DMS153 treated with DMSO at 0.1 percent for 48 hours (cell line): ENCODE measurements around the gene SHROOM2.
"Not testable (repeated sequence)": the region's sequence is repeated elsewhere in the genome, so short reads cannot be mapped to it uniquely, and the experiment has no call there.

ENCODE experiments used
- DNase-seq: peaks from one replicate; lab custom pipeline; 2025; ENCODE audit not compliant: unreplicated experiment; lab: John Stamatoyannopoulos, UW

SHROOM2 gene

DNA sequence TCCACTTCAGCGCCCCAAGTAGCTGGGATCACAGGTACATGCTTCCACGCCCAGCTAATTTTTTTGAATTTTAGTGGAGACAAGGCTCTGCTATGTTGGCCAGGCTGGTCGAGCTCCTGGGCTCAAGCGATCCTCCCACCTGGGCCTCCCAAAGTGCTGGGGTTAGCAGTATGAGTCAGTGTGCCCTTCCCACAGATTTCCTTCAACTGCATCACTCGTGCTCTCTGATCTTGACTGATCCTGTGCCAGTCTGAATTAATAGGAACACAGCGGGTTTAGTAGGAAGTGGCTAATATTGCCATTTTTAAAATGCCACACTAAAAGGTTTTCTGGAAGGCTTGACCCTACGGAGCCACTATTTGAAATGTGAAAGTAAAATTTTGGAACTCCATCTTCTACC lies 4.3 kb upstream of the SHROOM2 start:
- no peak for DNase-seq

- DNase-seq, result no peak
Measured at GRCh38 chrX:9784332-9784731, 1.9 kb upstream of the SHROOM2 start.

DNA sequence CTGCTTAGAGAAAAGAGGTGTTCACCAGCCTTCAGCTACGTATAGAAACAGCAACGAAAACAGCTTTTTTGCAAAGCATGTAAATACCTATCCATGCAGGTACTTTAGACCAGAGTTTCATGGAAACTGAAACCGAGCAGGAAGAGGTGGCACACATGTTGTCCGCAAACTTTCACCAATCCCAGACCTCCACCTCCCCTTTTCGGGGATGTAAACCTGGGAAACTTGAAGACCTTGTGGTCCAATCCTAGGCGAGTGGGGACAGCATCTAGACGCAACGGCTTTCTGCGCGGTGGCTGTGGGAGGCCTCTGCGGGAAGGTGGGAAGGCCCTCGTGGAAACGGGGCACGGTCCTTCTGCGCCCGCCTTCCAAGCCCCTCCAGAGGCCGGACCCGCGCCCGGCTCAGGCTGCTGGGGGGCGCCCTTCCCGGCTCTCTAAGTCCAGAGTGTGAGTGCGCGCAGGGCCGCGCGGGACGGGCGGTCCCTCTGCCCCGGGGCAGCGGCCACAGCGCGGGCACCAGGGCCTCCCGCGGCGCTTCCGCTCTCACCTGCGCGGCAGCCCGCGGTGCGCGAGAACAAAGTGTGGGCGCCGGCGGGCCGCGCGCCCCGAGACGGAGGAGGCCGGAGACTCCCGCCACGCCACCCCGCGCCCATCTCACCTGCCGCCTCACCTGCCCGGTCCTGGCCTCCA lies 830 bp upstream of the SHROOM2 start:
- no peak for DNase-seq

DNA sequence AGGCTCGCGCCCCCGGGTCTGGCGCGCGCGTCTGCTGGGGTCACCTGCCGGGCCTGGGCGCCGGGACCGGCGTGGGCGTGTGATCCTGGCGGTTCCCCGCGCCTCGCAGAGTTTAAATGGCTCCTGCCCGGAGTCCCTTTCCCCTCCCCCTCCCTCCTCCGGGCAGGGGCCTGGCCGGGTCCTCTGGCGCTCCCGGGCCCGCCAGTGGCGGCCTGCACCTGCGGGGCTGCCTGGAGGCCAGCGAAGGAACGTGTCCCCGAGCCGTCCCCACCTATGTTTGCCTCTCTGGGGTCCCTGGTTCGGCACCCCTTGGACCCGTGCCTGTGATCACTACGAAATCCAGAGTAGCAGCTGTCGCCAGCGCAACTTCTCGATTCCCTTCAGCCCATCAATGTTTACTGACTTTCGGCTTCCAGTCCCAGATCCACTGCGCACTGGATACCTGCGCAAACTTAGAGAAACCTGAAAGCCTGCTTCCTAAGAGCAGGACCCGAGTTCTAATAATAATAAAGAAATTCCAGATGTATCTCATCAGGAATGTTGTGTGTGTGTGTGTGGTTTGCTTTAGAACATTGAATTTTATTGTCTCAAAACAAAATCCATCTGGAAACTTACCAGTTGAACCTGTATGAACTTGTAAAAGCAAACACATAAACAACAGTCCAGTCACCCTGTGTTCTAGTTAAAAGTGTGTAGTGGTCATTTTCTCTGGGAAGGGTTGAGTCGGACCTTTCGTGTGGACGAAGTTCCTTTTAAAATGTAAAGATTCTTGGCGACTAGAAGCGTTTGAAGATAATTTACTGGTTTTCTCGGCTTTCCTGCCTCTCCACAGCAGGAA lies 788 bp downstream of the SHROOM2 start:
- no peak for DNase-seq

DNA sequence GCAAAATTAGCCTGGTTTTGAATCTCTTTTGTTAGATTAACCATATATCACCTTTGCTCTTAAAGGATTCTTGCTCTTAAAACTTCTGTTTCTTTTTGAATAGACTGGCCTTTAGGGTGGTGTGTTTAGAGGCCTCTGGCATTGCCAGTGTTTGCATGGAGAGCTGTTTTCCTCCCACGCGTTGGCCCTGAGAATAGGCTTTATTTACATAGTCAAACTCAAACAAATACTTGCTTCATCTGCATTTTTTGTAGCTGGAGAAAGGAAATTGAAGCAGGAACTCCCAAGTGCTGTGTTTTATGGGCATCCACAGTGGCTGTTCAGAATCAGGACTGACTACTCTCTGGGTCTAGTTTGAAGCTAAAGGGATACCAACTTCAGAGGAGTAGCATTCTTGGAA lies 2.7 kb downstream of the SHROOM2 start:
- peak; percentile 40 for DNase-seq

DNA sequence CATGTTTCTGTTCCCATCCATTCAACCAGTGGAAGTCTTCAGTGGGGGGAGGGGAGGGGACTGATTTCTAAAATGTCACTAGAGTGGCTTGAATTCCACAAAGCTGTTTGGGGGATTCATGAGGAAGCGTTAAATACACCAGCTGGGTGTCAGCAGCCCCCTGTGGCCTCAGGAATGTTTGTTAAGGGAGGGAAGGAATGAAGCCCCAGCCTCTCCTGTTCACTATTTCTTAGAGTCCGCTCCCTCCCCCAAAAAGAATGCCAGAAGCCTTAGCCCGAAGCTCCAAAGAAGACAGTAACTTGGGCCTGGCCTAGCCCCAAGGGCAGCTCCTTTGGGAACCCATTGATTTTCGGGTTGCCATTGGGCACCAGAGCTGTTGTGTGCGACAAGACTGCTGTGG lies 3.3 kb downstream of the SHROOM2 start:
- no peak for DNase-seq

- no peak for DNase-seq
Measured at GRCh38 chrX:9790866-9791265, 4.6 kb downstream of the SHROOM2 start.

DNA sequence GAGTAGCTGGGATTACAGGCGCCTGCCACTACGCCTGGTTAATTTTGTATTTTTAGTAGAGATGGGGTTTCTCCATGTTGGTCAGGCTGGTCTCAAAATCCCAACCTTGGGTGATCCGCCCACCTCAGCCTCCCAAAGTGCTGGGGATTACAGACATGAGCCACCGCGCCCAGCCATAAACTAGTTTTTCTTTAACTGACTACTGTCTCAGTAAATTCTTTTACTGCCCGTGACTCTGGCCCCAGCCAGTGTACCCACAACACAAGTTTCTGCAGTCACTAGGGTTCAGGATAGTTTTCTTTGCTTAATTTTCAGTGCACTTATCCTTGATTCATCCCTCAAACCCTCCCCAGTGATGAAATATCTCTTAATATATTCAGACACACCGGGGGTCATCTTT lies 8.3 kb downstream of the SHROOM2 start:
- no peak for DNase-seq

DNA sequence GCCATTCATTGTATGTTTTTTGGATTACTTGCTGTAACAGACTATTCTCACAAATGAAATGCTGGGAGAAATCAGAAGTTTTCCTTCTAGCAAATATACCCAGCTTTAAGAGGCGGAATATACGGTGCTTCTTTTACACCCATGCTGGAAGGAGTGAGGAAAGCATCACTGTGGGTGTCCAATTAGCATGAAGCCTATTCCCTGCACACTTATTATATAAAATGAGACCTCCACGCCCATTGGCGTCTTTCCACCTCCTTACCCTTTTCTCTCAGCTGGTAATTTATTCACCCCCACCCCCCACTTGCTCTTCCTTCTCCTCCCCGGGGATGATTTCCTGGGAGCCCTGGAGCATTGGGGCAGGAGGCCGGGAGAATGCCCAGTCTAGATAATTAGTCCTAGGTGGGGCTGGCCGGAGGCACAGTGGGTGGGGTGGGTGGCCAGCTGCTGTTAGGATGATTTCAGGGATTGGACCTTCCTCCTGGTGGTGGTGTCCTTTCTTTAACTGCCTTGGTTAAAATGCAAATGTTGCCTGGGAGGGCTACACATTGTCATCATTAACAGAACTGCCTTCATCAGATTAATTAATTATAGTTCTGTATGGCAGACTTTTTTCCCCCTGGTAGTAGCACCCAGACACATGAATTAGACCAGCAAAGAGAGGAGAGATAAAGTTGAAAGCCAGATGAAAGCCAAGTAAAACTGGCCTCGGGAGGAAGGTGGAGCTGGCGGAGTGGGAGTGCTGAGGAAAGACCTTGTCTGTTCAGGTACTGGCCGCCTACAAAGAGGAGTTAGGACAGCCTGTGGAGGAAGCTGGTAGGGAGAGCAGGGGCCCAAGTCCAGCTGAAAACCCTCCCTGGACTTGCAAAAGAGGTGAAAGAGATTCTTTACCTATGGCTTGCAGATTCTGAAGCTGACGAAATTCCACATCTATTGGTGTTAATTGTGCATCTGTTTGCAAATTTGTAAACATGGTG lies 11.4 kb downstream of the SHROOM2 start:
- DNase-seq, result no peak

GRCh38 chrX:9802737-9803136 lies 16.5 kb downstream of the SHROOM2 start:
- no peak for DNase-seq

DNA sequence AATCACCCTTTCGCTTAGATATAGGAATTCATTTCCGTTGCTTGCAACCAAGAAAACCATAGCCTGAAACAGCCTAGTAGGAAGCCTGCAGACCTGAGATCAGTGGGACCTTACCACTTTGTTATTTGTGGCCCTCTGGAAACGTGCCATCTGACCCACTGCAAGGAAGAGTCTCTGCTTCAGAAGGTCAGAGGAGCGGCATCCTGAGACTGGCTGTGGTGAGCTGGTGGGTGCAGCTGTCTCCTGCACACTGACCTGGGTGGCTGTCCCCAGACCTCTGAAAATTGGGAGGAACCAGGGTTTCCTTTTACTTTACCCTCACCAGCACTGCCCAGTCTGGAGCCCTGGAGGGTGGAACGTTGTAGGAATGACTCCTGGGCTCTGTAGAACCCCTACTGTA lies 18.2 kb downstream of the SHROOM2 start:
- DNase-seq, result no peak

- no peak for DNase-seq
Measured at GRCh38 chrX:9805956-9806355, 19.7 kb downstream of the SHROOM2 start.

DNA sequence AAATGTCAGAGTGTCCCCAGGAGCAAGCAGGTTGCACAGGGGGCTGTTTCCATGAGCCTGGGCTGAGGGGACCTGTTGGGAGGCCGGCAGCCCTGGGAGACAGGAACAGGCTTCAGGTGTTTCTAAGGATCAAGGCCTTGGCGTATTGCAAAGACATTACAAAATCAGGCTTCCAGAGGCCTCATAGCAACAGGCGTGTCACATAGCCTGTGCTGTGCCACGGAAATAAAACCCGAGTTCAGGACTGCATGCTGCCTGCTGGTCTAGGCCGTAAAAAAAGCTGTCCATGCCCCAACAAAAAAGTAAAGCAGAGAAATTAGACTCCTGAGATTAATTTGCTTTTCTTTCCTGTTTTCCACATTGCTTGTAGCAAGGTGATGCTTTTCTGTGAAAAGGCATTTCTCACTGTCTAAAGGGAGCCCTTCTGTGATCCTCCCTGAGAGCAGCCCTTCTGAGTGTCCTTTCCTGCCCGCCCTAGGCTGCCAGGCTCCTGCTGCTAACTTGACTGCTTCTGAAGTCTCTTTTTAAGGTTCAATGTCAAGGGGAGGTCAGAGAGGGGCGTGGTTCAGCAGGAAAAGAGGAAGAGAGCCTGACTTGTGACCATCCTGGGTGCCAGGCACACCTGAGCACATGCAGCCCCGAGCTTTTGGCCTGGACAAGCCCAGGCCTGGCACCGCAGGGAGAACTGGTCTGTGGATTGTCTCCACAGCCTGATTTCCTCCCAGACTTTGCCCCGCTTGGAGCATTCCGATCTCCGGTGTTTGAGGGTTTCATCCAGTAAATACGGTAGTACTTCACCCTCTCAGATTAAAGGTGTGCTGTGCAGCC lies 21.3 kb downstream of the SHROOM2 start:
- DNase-seq, result no peak

GRCh38 chrX:9809876-9810275 lies 23.6 kb downstream of the SHROOM2 start:
- not testable (repeated sequence) for DNase-seq

DNA sequence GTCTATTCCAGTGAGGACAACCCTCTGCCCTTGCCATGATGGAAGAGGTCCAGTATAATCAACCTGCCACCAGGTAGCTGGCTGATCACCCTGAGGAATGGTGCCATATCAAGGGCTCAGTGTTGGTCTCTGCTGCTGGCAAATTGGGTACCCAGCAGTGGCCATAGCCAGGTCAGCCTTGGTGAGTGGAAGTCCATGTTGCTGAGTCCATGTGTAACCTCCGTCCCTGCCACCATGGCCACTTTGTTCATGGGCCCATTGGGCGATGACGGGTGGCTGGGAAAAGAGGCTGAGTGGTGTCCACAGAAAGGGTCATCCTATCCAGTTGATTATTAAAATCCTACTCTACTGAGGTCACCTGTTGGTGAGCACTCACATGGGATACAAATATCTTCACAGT lies 24.9 kb downstream of the SHROOM2 start:
- DNase-seq, result not testable (repeated sequence)

GRCh38 chrX:9816084-9816700 lies 30.0 kb downstream of the SHROOM2 start:
- no peak for DNase-seq

GRCh38 chrX:9821572-9821971 lies 35.3 kb downstream of the SHROOM2 start:
- no peak for DNase-seq

GRCh38 chrX:9824554-9824953 lies 38.3 kb downstream of the SHROOM2 start:
- DNase-seq, result no peak

GRCh38 chrX:9825129-9825790 lies 39.0 kb downstream of the SHROOM2 start:
- DNase-seq, result no peak

- no peak for DNase-seq
Measured at GRCh38 chrX:9825966-9826365, 39.7 kb downstream of the SHROOM2 start.
